HepG2 (cell line): ENCODE measurements around the gene ANKRD39. TPM values are rescaled to one million over a fixed set of nuclear protein-coding genes. Genes with fewer than 3 reads are reported as not detected.

Experiments
- AKAP8 ChIP-seq: sonication (generic); formaldehyde crosslinking; IDR thresholded peaks from 2 replicates; pipeline ENCODE4 v1.5.1; 2020; ENCODE audit warnings: mild to moderate bottlenecking, missing genetic modification reagents
- CENPT ChIP-seq: sonication (generic); formaldehyde crosslinking; IDR thresholded peaks from 2 replicates; pipeline ENCODE4 v1.8.0; 2022; ENCODE audit warnings: low read depth, mild to moderate bottlenecking, moderate library complexity, missing genetic modification reagents
- ELF1 ChIP-seq: sonication (generic); formaldehyde crosslinking; IDR thresholded peaks from 2 replicates; pipeline ENCODE4 v1.4.0; 2020; ENCODE audit warnings: missing genetic modification reagents
- ELF3 ChIP-seq: IDR thresholded peaks from 2 replicates; pipeline ENCODE4 v1.6.1; 2016; ENCODE audit warnings: missing genetic modification reagents, missing compliant biosample characterization
- FOXJ3 ChIP-seq: sonication (generic); formaldehyde crosslinking; IDR thresholded peaks from 2 replicates; pipeline ENCODE4 v1.4.0; 2020; ENCODE audit warnings: missing genetic modification reagents, mild to moderate bottlenecking, borderline replicate concordance
- GABPB1 ChIP-seq: IDR thresholded peaks from 2 replicates; pipeline ENCODE4 v1.6.1; 2016; ENCODE audit warnings: mild to moderate bottlenecking, missing genetic modification reagents, moderate library complexity, missing compliant biosample characterization
- HDAC2 ChIP-seq: sonication (generic); formaldehyde crosslinking; IDR thresholded peaks from 2 replicates; pipeline ENCODE4 v1.4.0; 2020; ENCODE audit warnings: missing genetic modification reagents
- HMG20B ChIP-seq: conservative IDR thresholded peaks from 2 replicates; pipeline ENCODE4 v1.6.1; 2016; ENCODE audit warnings: missing genetic modification reagents, missing compliant biosample characterization
- HOXA3 ChIP-seq: sonication (generic); formaldehyde crosslinking; IDR thresholded peaks from 2 replicates; pipeline ENCODE4 v1.5.0; 2020; ENCODE audit warnings: missing genetic modification reagents
- KDM5A ChIP-seq: fragments of 200-600 bp; sonication (generic); IDR thresholded peaks from 2 replicates; pipeline ENCODE4 v1.7.0; 2018; ENCODE audit warnings: antibody characterized with exemption, mild to moderate bottlenecking, low read length, borderline replicate concordance
- KDM5B ChIP-seq: sonication (generic); formaldehyde crosslinking; IDR thresholded peaks from 2 replicates; pipeline ENCODE4 v1.4.0; 2020; ENCODE audit warnings: missing genetic modification reagents, mild to moderate bottlenecking, borderline replicate concordance
- MED13 ChIP-seq: sonication (generic); formaldehyde crosslinking; IDR thresholded peaks from 2 replicates; pipeline ENCODE4 v1.5.0; 2020; ENCODE audit warnings: missing genetic modification reagents
- MEIS2 ChIP-seq: sonication (generic); formaldehyde crosslinking; IDR thresholded peaks from 2 replicates; pipeline ENCODE4 v1.9.0; 2021; ENCODE audit warnings: mild to moderate bottlenecking, missing genetic modification reagents
- MXI1 ChIP-seq: IDR thresholded peaks from 3 replicates; pipeline ENCODE4 v1.6.1; 2012; ENCODE audit warnings: low read depth, low read length, inconsistent platforms, borderline replicate concordance
- MYPOP ChIP-seq: sonication (generic); formaldehyde crosslinking; IDR thresholded peaks from 2 replicates; pipeline ENCODE4 v1.8.1; 2023; ENCODE audit warnings: mild to moderate bottlenecking, moderate library complexity, missing genetic modification reagents
- NBN ChIP-seq: fragments of 450-650 bp; conservative IDR thresholded peaks from 2 replicates; pipeline ENCODE4 v1.6.1; 2017
- PCBP1 ChIP-seq: fragments of 200-400 bp; formaldehyde crosslinking; IDR thresholded peaks from 2 replicates; pipeline ENCODE4 v1.6.1; 2017; ENCODE audit warnings: mild to moderate bottlenecking, low read depth, low read length, borderline replicate concordance
- PHF5A ChIP-seq: IDR thresholded peaks from one replicate; pipeline ENCODE4 v1.6.1; 2018; ENCODE audit warnings: low read depth, missing genetic modification reagents; ENCODE audit not compliant: unreplicated experiment
- RARA ChIP-seq: IDR thresholded peaks from 2 replicates; pipeline ENCODE4 v1.6.1; 2016; ENCODE audit warnings: missing genetic modification reagents, missing compliant biosample characterization
- RBM39 ChIP-seq: fragments of 200-400 bp; formaldehyde crosslinking; IDR thresholded peaks from one replicate; pipeline ENCODE4 v1.6.1; 2018; ENCODE audit warnings: antibody characterized with exemption, mild to moderate bottlenecking, low read depth, low read length; ENCODE audit not compliant: poor library complexity, severe bottlenecking
- SIX4 ChIP-seq: sonication (generic); formaldehyde crosslinking; IDR thresholded peaks from 2 replicates; pipeline ENCODE4 v1.4.0; 2020; ENCODE audit warnings: missing genetic modification reagents
- SOX13 ChIP-seq, 3 experiments: fragments of 450-650 bp in 1 of 3; sonication (generic) in 1 of 3; formaldehyde crosslinking in 1 of 3; IDR thresholded peaks in 2 of 3; conservative IDR thresholded peaks in 1 of 3; 2 replicates each; pipeline versions ENCODE4 v1.5.0 to v1.6.1; 2016 to 2020; ENCODE audit warnings: antibody characterized with exemption in 1 of 3, mild to moderate bottlenecking in 1 of 3, missing compliant biosample characterization in 1 of 3, missing genetic modification reagents in 1 of 3, moderate library complexity in 1 of 3
- STAG1 ChIP-seq: sonication (generic); formaldehyde crosslinking; IDR thresholded peaks from 2 replicates; pipeline ENCODE4 v1.4.0; 2020; ENCODE audit warnings: missing genetic modification reagents
- ZNF230 ChIP-seq: sonication (generic); formaldehyde crosslinking; IDR thresholded peaks from 2 replicates; pipeline ENCODE4 v1.4.0; 2020; ENCODE audit warnings: mild to moderate bottlenecking, missing genetic modification reagents
- ZNF251 ChIP-seq: sonication (generic); formaldehyde crosslinking; IDR thresholded peaks from 2 replicates; pipeline ENCODE4 v1.9.0; 2021; ENCODE audit warnings: mild to moderate bottlenecking, missing genetic modification reagents
- polyA plus RNA-seq, 8 experiments: library from polyadenylated mRNA; depleted of rRNA in 3 of 8; stranded (reverse) in 7 of 8; unstranded in 1 of 8; fragments of >200 nt; fragmentation: Illumina TruSeq in 4 of 8; extraction: Trizol in 4 of 8; gene quantifications; 2 replicates each; pipeline versions ENCODE4 v1.2.1 to v1.2.3, GENCODE V29; 2011 to 2016; ENCODE audit warnings: low read depth in 4 of 8, missing spikeins in 1 of 8, mixed read lengths in 1 of 8; ENCODE audit not compliant: insufficient read depth in 1 of 8
- total RNA-seq, 5 experiments: library from RNA; depleted of rRNA; stranded (reverse); fragments of >200 nt; fragmentation: Illumina TruSeq; extraction: Trizol; gene quantifications; 2 replicates each; pipeline ENCODE4 v1.2.3, GENCODE V29; 2016; ENCODE audit warnings: low read depth in 1 of 5
- TF ChIP-seq, protein P1 (sequence below): sonication (generic); formaldehyde crosslinking; IDR thresholded peaks from 2 replicates; pipeline ENCODE4 v1.4.0; 2020; ENCODE audit warnings: mild to moderate bottlenecking, missing genetic modification reagents
- TF ChIP-seq, protein P2 (sequence below): IDR thresholded peaks from 2 replicates; pipeline ENCODE4 v1.6.1; 2012; ENCODE audit warnings: inconsistent platforms
- TF ChIP-seq, protein P3 (sequence below): sonication (generic); formaldehyde crosslinking; IDR thresholded peaks from 2 replicates; pipeline ENCODE4 v1.5.0; 2020; ENCODE audit warnings: mild to moderate bottlenecking, low read depth, missing genetic modification reagents, borderline replicate concordance

Gene ANKRD39
- total and polyA plus RNA-seq, 2 of the 13 experiments (the other 11 are each of a cell fraction or from before 2014, with no cell fraction given), result 23.2 to 24.8 TPM

- TF ChIP-seq ZNF251, result 0 out of 2 replicates have a peak, but pooled peaks have one; percentile 24
- TF ChIP-seq, protein P1, sequence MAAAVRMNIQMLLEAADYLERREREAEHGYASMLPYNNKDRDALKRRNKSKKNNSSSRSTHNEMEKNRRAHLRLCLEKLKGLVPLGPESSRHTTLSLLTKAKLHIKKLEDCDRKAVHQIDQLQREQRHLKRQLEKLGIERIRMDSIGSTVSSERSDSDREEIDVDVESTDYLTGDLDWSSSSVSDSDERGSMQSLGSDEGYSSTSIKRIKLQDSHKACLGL (CRISPR knock-in tag), result no peak
- no peak for TF ChIP-seq MEIS2 (CRISPR knock-in tag)
- TF ChIP-seq SIX4, result no peak
- peak; percentile 66 for TF ChIP-seq GABPB1
- no peak for TF ChIP-seq RBM39
- peak; percentile 33; the same call in 1 of the 2 replicates for TF ChIP-seq HOXA3 (CRISPR knock-in tag)
- no peak for TF ChIP-seq PHF5A (CRISPR knock-in tag)
- TF ChIP-seq FOXJ3 (CRISPR knock-in tag), result no peak
- TF ChIP-seq ELF1 (CRISPR knock-in tag), result 0 out of 2 replicates have a peak, but pooled peaks have one; percentile 15
- peak; percentile 94 for TF ChIP-seq STAG1 (CRISPR knock-in tag)
- TF ChIP-seq KDM5B (CRISPR knock-in tag), result no peak
- TF ChIP-seq, protein P2, sequence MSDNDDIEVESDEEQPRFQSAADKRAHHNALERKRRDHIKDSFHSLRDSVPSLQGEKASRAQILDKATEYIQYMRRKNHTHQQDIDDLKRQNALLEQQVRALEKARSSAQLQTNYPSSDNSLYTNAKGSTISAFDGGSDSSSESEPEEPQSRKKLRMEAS, result peak; percentile 73
- TF ChIP-seq ELF3 (CRISPR knock-in tag), result peak; percentile 48; the same call in 1 of the 2 replicates
- no peak for TF ChIP-seq CENPT (CRISPR knock-in tag)
- 0 out of 2 replicates have a peak, but pooled peaks have one; percentile 34 for TF ChIP-seq ZNF230 (CRISPR knock-in tag)
- TF ChIP-seq MXI1, result peak; percentile 78; the same call in 1 of the 3 replicates
- 0 out of 2 replicates have a peak, but pooled peaks have one; percentile 47 for TF ChIP-seq HDAC2
- no peak for TF ChIP-seq KDM5A
- no peak for TF ChIP-seq SOX13 (IDR thresholded peaks at IDR 0.05)
- peak in 1 of 2 experiments; percentile 6; a peak in 1 of 4 replicates for TF ChIP-seq SOX13 (CRISPR knock-in tag; conservative IDR thresholded peaks at IDR 0.05 in 1 of 2, IDR thresholded peaks at IDR 0.05 in 1 of 2)
- no peak for TF ChIP-seq MED13 (CRISPR knock-in tag)
- 0 out of 2 replicates have a peak, but pooled peaks have one; percentile 17 for TF ChIP-seq RARA (CRISPR knock-in tag)
- TF ChIP-seq PCBP1, result no peak
- no peak for TF ChIP-seq NBN
- TF ChIP-seq HMG20B, result no peak
- TF ChIP-seq, protein P3, sequence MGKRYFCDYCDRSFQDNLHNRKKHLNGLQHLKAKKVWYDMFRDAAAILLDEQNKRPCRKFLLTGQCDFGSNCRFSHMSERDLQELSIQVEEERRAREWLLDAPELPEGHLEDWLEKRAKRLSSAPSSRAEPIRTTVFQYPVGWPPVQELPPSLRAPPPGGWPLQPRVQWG (CRISPR knock-in tag), result no peak
- TF ChIP-seq AKAP8, result no peak
- TF ChIP-seq MYPOP (CRISPR knock-in tag), result no peak
These were observed 56.6 kb downstream of the ANKRD39 start (continued) for GRCh38 chr2:96801005-96801785.
